CD4-positive, alpha-beta T cell treated with Interferon gamma for 1 hour (primary cell): Measurements from ENCODE around the gene LFNG.
"Not testable (repeated sequence)": the region's sequence is repeated elsewhere in the genome, so short reads cannot be mapped to it uniquely, and the experiment has no call there.

Source experiments
- DNase-seq: peaks from one replicate; pipeline ENCODE4 v3.0.0-alpha.2; 2020

LFNG gene

DNA sequence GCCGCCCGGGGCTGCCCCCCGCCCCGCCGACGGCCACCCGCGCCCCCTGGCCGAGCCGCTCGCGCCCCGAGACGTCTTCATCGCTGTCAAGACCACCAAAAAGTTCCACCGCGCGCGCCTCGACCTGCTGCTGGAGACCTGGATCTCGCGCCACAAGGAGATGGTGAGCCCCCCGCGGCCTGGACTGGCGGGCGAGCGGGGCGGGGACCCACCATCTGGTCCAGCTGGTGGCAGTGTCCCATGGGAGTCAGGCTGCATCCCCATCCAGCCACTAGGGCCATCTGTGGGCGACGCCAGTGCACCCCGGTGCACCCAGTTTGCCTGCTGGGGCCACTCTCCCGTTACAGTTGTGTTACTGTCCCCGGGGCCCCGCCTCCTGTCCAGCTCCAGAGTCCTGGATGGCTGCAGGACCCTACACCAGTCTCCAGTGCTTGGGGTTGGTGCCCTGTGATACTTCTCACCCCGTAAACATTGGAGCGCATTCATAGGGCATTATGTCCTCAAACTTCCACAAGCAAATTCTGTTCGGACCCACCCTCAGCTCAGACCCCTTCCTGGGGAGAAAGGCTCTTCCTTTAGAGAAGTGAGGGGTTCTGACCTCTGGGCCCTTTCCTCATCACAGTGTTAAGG is 672 bp downstream of the LFNG start:
- no peak for DNase-seq

DNA sequence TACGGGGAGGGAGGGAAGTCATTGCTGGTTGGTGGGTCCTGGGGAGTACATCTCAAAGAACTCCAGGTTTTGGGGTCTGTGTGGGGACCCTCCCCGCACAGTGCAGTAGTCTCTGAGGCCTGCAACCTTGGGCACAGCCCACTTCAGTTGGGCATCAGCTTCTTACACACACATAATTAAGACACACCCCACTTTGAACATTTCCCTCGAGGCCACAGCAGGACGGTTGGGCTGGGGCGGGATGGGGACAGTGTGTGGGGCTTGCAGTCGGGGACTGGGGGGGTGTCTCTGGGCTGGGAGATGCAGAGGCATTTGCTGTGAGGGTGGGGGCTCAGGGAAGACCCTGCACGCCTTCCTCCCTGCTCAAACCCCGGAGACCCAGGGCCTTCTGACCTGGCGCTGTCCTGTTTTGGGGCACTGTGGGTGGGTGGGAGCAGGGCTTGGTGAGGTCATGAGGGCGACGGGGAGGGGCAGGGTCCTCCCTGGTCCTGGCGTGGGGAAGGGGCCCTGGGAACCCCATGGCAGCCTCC is 1.3 kb downstream of the LFNG start:
- DNase-seq: no peak

DNA sequence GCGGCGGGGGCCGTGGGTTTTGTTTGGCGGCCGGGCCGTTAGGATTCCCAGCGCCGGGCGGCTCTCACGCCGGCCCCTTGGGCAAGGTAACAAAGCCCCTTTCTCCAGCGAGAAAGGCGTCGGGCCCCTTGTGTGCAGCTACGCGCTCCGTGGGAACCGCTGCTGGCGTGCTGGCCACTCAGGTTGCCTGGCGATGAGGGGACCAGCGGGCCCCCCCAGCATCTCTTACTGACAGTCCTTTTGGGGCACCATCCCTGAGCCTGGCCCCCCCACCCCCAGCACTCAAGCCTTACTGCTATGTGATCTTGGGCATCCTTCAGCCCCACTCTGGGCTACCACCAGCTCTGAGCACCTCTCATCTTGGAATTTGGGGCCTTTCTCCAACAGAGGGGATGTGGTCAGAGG is 1.8 kb downstream of the LFNG start:
- no peak for DNase-seq

DNA sequence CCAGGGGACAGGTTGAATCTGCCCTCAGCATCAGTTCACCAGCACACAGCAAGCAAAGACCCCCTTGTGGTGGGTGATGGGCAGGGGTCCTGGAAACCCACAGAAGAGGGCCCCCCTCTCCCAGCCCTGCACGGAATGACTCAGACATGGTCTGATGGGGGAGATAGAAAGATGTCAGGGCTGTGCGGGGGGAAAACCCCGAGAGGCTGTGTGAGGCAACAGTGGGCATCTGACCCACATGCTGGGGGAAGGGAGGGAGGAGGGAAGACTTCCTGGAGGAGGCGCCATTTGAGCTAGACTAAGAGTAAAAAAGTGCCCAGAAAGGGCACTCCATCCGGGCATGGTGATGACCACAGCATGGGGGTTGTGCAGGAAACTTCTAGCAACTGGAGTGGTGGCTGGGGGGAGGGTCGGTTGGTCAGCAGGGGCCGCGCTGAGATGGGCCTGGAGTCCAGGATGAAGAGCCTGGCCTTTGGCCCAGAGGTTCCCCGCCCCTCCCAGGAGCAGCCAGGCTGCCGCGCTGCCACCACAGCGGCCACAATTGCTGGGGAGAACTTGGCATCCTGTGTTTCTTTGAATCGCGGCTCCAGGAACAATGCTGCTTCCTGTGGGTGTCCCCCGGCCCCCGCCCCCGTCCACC is 2.5 kb downstream of the LFNG start:
- peak; percentile 77 for DNase-seq

DNA sequence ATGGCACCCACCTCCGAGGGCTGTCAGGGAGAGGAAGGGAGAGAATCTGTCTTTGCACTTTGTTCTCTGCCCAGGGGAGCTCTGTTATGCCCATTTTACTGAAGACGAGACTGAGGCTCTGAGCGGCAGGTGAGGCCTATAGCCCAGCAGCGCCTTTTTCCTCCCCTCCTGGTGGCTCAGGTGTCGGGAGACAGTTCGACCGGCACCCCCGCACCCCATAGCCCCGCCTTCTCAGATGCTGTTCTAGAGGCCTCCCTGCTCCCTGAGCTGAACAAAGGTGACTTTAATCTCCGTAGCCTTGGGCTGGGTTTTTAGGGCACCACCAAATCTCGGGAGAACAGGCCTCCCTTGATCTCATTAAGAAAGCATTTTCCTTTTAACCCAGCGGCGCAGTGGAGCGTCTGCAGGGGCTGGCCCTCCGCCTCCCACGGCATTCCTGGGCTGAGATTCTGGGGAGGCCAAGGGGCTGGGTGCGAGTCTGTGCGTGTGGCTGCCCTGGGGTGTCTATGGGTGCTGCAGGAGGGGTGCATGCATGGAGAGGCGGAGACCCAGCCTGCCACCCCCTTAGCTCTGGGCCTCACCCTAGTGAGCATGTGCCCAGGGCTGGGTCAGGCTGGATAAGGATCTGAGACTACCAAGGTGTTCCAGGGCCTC is 3.3 kb downstream of the LFNG start:
- DNase-seq: no peak

DNA sequence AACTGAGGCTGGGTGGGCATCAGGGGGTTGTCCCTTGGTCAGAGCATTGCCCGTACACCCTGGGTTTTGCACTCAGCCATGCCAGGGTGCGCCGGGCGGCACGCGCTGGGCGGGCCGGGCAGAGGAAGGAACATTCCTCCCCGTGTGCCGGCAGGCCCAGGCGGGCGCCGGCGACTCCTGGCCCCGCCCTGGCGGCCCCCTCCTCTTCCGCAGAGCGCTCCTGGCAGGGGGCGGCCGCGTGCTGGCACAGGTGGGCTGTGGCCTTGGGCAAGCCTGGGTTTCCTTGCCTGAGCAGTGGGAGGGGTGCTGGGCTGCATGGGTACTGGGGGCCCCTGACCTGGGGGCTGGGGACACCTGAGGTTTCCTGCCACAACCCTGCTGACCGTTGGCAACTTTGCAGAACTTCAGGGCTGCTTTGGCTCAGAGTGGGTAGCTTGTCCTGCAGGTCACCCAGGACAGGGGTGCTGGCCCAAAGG is 3.9 kb downstream of the LFNG start:
- no peak for DNase-seq

DNA sequence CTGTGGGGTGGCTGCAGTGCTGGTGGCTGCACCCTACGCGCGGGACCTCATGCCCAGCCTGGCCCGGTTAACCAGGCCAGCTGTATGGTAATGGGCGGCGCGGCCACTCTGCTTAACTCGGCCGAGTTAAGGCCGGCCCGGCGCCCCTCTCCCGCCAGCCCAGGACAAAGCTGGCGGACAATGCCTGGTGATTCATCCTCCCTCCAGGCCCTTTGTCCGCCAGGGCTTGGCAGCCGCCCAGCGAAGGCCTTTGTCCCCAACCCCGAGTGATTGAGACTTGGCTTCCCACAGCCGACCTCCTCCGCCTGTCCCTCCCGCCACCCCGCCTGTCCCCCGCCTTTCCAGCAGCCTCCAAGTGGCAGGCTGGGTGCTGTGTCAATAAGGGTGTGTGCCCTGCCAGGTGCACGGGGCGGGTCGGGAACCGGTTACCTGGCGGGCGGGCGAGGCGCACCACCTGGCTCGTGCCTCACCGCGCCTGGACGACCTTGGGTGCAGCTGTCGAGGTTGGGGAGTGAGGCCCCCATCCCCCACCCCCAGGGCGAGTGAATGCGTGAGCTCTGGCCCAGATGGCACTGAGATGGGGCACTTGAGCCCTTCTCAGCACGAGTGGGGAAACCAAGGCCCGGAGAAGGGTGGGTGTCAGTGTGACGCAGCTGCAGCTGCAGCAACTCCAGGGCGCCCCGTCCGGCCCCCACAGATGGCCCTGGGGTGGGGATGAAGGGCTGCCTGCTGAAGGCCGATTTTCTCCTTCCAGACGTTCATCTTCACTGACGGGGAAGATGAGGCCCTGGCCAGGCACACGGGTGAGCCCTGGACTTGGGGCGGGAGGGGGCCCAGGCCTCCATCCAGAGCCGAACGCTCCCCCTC is 4.6 kb downstream of the LFNG start:
- DNase-seq: no peak

DNA sequence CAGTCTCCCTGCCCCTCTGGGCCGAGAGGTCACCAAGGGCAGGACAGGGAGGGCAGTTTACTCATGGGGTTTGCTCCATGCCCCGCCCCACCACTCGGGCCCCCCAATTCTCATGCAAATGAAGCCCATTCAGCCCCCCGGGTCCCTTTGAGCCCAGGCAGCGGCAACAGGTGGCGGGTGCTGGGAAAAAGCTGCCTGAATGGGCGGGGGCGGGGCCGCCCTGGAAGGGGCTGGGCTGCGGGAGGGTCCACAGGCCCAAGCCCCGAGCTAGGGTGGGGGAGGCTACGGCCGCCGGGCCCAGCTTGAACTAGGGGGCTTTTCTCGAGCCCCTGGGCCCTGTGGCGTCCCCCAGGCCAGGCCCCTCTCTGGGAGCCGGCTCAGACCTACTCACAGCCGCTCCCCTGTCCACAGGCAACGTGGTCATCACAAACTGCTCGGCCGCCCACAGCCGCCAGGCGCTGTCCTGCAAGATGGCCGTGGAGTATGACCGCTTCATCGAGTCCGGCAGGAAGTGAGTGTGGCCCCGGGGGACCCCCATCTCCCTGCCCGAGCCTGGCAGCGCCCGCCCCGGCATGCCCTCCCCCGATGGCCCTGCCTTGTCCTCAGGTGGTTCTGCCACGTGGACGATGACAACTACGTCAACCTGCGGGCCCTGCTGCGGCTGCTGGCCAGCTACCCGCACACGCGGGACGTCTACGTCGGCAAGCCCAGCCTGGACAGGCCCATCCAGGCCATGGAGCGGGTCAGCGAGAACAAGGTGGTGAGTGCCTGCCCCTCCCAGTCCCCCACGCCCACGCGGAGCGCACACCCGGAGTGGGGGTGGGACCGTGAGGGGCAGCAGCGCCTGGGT is 5.5 kb downstream of the LFNG start:
- DNase-seq: no peak

DNA sequence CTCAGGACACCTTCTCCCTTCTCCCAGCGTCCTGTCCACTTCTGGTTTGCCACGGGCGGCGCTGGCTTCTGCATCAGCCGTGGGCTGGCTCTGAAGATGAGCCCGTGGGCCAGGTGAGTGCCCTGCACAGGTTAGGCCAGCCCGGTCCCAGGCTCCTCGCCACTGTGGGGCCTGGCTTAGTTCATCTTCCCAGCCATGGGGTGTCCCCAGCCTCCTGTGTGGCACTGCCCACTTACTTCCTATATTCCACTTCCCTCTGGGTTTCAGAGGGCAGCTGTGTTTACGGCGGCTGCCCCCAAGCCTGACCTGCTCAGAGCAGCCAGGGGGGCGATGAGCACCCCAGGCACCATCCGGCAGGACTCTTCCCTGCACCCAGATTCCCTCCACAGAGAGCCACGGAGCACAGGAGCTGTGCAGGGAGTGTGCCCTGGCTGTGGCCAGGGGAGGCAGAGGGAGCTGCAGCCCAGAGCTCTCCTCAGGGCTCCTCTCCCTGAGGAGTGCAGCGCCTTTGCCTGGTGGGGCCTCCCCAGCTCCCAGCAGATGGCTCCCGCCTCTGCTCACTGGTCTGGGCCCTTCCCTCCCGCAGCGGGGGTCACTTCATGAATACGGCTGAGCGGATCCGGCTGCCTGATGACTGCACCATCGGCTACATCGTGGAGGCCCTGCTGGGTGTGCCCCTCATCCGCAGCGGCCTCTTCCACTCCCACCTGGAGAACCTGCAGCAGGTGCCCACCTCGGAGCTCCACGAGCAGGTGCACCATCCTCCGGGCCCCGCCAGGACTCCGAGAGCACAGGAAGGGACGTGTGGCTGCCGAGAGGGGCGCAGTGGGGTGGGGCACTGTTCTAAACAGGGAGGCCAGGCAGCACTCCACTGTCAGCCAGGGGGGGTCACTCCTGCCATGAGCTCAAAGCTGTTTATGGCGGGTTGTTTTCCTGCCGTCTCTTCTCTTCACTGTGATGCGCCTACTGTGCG is 6.4 kb downstream of the LFNG start:
- no peak for DNase-seq

DNA sequence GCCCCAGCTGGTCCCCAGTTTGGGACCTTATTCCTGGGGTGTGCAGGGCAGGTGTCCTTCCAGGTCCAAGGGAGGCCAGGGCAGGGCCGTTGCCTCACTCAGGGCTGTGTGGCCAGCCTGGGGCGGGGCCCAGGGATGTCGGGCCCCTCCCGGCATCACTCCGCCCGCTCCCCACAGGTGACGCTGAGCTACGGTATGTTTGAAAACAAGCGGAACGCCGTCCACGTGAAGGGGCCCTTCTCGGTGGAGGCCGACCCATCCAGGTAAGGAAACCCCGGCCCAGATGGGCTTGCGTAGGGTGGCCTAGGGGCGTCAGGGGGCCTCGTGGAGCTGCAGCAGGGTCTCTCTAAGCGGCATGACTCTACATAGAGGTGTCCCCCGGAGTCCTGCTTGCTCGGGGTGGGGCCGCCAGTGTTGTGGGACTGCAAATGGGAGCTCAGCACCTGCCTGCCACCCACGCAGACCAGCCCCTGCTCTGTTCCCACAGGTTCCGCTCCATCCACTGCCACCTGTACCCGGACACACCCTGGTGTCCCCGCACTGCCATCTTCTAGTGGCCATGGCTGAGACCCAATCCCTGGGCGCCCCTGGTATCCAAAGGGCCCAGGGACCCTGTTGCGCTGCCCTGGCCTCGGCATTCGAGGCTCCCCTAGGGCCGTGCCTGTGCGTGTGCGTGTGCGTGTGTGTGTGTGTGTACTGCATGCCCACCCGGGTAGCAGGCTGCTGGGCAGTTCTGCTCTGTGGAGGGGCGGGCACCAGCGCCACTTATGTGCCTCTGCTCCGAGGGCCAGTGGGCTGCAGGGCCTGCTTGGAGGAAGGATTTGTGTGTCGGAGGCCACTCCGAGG is 7.3 kb downstream of the LFNG start:
- no peak for DNase-seq

DNA sequence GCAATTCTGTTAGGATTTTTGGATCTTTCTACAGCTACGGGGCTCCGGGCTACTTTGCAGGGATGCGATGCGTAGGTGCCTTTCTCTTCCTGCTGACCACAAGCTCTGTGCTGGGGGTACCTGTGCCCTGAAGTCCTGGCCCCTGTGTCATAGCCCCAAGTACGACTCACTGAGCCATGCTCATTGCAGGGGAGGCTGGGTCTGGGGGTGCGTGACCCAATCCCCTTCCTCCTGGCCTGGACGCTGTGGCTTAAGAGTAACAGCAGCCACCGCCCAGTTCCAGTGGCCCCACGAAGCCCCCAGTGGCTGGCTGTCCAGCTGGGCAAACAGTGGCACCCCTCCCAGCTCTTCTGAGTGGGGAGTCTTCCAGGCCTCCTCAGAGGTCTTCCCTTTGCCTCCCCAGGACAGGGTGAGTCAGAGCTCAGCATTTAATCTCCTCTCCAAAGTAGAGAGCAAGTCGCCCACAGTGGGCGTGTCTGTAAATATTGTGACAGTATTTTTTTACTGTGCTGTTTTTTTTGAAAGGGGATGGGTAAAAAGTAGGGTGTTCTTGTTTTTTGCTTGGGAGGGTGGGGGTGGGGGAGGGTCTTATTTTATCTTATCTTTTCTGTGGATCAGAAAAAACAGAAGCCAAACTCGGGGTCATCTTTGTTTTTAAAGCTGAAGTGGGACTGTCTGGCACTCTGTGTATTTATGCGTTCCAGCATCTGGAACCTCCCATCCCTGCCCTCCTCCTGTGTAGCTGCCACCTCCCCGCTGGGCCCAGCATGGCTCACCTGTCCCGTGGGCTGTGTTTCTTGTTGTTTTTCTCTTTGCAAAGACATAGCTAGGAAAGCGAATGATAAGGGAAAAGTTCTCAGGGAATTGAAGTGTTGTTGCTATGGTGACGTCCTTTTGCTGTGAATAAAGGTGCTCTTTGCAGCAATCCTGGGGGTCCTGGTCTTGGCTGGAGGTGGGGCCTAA is 8.2 kb downstream of the LFNG start:
- peak; percentile 42 for DNase-seq

DNA sequence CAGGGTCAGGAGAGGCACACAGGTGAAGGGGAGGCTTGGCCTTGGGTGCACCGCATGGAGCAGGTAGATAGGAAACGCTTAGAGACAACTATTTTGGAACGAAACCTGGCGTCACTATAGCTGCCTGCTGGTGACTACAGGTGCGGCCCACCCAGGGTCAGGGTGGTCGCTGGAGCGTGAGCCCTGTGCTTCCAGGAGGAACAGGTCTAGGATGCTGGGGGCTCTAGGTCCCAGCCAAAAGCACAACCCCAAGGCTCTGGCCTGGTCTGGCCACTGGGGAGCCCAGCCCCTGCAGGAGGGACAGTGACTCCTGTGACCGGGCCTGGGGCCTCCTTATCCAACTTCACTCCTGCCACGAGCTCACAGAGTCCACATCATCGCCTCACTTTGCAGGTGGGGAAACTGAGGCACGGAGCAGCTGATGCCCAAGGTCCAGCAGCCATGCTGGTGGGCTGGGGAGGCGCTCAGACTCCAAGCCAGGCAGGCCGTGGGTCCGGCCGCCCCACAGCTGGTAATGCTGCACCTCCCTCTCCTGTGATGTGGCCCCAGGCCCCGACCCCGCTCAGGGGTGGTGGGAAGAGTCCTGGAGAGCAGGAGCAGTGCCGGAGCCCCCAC is 9.0 kb downstream of the LFNG start:
- no peak for DNase-seq

DNA sequence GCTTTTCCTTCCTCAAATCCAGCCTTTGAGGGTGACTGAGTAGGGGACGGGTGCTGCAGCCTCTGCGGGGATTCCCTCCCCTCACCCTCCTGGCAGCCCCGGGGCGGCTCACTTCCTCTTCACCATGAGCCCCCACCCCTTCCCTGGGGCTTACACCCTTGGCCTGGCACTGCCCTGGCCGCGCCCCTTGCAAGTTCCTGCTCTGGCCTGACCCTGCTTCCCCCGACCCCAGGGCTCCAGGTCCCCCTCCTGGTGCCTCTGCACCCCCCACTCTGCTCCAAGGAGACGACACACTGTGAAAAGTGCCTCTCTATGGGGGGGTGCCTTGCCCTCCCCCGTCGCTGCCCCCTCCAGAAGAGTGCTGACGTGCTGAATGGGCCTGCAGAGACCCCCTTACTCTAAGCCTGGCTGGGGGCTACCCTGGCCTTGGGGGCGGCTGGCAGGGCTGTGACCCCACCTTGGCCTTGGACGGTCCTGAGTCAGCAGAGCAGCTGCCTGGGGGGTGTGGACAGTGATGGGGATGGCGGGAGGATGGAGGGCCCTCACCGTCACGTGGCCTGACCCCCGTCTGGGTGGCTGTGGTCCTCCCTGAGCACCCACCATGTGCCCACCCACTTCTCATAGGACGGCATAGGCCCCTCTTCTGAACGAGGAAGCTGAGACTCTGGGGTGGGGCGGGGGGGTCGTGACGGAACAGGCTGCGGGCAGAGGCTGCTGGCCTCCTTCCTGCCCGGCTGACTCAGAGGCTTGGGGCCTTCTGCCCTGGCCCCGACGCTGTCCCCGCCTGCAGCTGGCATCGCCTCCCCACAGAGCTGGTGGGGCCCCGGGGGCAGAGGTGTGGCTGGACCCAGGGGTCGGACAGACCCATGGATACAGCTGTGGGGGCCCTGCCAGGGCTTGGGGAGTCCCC is 9.8 kb downstream of the LFNG start:
- DNase-seq: peak; percentile 90

DNA sequence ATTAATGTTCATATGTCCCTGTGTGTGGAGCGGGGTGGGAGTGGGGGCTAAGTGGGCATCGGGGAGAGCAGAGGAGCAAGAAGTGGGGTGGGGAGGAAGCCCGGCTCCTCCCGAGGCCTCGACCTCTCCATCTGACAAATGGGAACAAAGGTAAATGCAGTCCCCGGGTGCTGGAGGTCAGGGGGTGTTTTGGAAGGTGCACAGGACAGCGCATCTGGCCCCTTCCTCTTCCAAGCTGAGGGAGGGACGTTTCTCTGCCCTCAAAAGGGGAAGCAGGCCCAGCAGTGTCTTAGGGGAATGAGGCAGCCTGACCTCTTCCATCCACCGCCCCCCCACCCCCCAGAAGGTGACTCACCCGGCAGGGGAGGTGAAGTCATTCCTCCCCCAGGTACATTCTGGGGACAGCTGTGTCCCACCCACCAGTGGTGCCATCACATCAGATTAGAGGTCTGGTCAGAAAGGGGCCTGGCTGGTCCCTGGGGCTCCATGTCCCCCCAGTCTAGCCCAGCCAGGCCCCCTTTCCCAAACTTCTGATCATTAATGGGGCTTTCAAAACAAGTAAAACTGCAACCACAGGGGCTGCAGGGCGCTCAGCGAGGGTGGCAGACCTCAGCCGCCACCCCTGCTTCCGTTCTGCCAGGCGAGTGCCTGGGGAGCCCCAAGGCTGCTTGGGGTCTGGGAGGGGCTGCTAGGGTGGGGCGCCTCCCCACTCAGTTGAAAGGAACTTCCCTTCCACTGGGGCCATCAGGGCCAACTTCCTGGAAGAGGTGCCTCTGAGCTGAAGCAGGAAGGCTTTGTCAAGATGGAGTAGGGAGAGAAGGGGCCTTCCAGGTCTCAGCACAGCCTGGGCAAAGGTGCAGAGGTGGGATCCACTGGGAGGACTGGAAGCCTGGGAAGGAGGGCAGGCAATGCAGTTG is 10.8 kb downstream of the LFNG start:
- peak; percentile 85 for DNase-seq

DNA sequence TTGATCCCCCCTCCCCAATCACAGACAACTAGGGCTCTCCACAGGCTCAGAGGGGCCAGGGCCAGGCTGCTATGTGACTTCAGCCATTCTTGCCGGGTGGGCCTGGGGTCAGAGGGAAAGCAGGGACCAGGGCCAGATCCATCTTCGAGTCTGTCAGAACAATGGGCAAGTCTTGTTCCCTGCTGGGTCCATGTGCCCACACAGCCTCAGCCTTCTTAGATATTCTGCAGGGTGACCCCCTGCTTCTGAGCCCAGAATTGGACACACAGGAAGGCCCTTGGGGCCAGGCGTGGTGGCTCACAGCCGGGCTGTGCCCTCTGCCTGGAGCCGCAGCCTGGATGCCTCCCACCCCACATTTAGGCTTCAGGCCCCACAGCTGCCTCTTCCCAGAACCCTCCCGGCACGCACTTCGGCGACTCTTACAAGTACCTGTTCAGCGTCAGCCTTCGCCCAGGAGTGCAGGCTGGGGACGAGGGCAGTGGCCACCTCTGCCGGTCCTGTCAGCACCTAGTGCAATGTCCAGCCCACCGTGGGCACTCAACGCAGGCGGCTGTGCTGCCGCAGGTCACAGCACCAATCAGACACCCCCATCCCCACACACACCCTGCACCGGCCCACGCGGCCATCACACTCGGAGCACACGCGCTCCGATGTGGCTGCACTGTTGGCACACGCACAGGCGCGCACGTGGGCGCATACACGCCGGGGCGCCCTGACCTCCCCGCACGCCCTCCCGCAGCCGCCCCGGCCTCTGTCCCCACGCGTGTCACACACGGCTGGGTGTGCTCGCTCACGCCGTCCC is 11.6 kb downstream of the LFNG start:
- not testable (repeated sequence) for DNase-seq
